DND-41 (cell line): ENCODE data around the gene AKR1C2.
"Not testable (repeated sequence)": the region's sequence is repeated elsewhere in the genome, so short reads cannot be mapped to it uniquely, and the experiment has no call there.

Source experiments
- ATAC-seq: fragments of 200-7000 bp; cut with Tn5 transposase; 3 replicates; pipeline ENCODE4 v1.9.1; 2021; ENCODE audit warnings: low read depth; ENCODE audit not compliant: insufficient read depth
- DNase-seq: peaks from one replicate; pipeline ENCODE4 v3.0.0-alpha.2; 2020
- H2AFZ ChIP-seq: 2 replicates; pipeline ENCODE4 v1.6.0; 2012; ENCODE audit warnings: low read depth, low read length
- H3K27ac ChIP-seq: 2 replicates; pipeline ENCODE4 v1.5.1; 2012; ENCODE audit warnings: low read length, inconsistent platforms
- H3K27me3 ChIP-seq: fragments of 200-600 bp; sonication (generic); 2 replicates; pipeline ENCODE4 v1.6.0; 2012; ENCODE audit warnings: low read length, mild to moderate bottlenecking, inconsistent platforms; ENCODE audit not compliant: insufficient read depth, poor library complexity
- H3K36me3 ChIP-seq: 2 replicates; pipeline ENCODE4 v1.5.1; 2012; ENCODE audit warnings: low read length, inconsistent platforms; ENCODE audit not compliant: insufficient read depth
- H3K4me1 ChIP-seq: 2 replicates; pipeline ENCODE4 v1.5.1; 2012; ENCODE audit warnings: mild to moderate bottlenecking, low read length; ENCODE audit not compliant: insufficient read depth
- H3K4me2 ChIP-seq: 2 replicates; pipeline ENCODE4 v1.6.0; 2012; ENCODE audit warnings: mild to moderate bottlenecking, moderate library complexity, low read length, inconsistent platforms; ENCODE audit not compliant: insufficient read depth
- H3K4me3 ChIP-seq, 2 experiments: fragments of 200-600 bp in 1 of 2; shearing (Covaris generic) in 1 of 2; 2 replicates each; pipeline ENCODE4 v1.5.1; 2012 to 2016; ENCODE audit warnings: inconsistent platforms in 2 of 2, low read length in 2 of 2, mild to moderate bottlenecking in 2 of 2, low read depth in 1 of 2, moderate library complexity in 1 of 2
- H3K79me2 ChIP-seq: 2 replicates; pipeline ENCODE4 v1.6.0; 2012; ENCODE audit warnings: low read length, inconsistent platforms; ENCODE audit not compliant: insufficient read depth
- H3K9ac ChIP-seq: 2 replicates; pipeline ENCODE4 v1.6.0; 2012; ENCODE audit warnings: low read depth, mild to moderate bottlenecking, inconsistent platforms, low read length, moderate library complexity
- H3K9me3 ChIP-seq: 2 replicates; pipeline ENCODE4 v1.5.1; 2012; ENCODE audit warnings: low read length, moderate library complexity, mild to moderate bottlenecking, inconsistent platforms; ENCODE audit not compliant: insufficient read depth, severe bottlenecking
- H4K20me1 ChIP-seq: 2 replicates; pipeline ENCODE4 v1.6.0; 2012; ENCODE audit warnings: low read length; ENCODE audit not compliant: insufficient read depth
- CTCF ChIP-seq: IDR thresholded peaks from 2 replicates; pipeline ENCODE4 v1.5.1; 2012; ENCODE audit warnings: borderline replicate concordance, low read length, moderate library complexity, mild to moderate bottlenecking; ENCODE audit not compliant: poor library complexity, severe bottlenecking; ENCODE audit errors: extremely low read depth
- EZH2 ChIP-seq: IDR thresholded peaks from 3 replicates; pipeline ENCODE4 v1.6.1; 2012; ENCODE audit warnings: borderline replicate concordance, low read depth, mild to moderate bottlenecking, moderate library complexity, low read length, inconsistent platforms; ENCODE audit not compliant: severe bottlenecking

Gene AKR1C2

GRCh38 chr10:4941540-4942330 is 61.9 kb downstream of the AKR1C2 start:
- TF ChIP-seq EZH2 (no peak), CTCF (no peak)
- H3K27me3 ChIP-seq, result peaks cover 14% of the 10 kb centered on the region
- no peak for ATAC-seq
- no peaks in the 10 kb centered on the region for H4K20me1 ChIP-seq
- no peak overlapping the region for H2AFZ ChIP-seq
- no peak overlapping the region for H3K4me3 ChIP-seq
- H3K9ac ChIP-seq, result no peak overlapping the region
- no peak overlapping the region for H3K4me2 ChIP-seq
- no peaks in the 10 kb centered on the region for H3K4me1 ChIP-seq
- no peaks in the 10 kb centered on the region for H3K79me2 ChIP-seq
- DNase-seq, result no peak
- H3K36me3 ChIP-seq, result no peaks in the 10 kb centered on the region
- H3K9me3 ChIP-seq, result no peaks in the 10 kb centered on the region
- no peak overlapping the region for H3K27ac ChIP-seq

GRCh38 chr10:4940909-4941308 is 62.7 kb downstream of the AKR1C2 start:
- H3K4me1 ChIP-seq, H3K4me2 ChIP-seq, H3K9ac ChIP-seq, DNase-seq, H3K36me3 ChIP-seq, H3K27ac ChIP-seq, ATAC-seq, H2AFZ ChIP-seq, H3K4me3 ChIP-seq, H3K9me3 ChIP-seq, H4K20me1 ChIP-seq, H3K79me2 ChIP-seq: not testable (repeated sequence)
- H3K27me3 ChIP-seq, result peaks cover 14% of the 10 kb centered on the region

- not testable (repeated sequence) for H3K4me1 ChIP-seq, H3K9me3 ChIP-seq, H3K4me2 ChIP-seq, ATAC-seq, H3K36me3 ChIP-seq, H3K27ac ChIP-seq, H3K79me2 ChIP-seq, H2AFZ ChIP-seq, H3K9ac ChIP-seq, H4K20me1 ChIP-seq, H3K4me3 ChIP-seq, DNase-seq
- H3K27me3 ChIP-seq, result peaks cover 14% of the 10 kb centered on the region
Measured at GRCh38 chr10:4940073-4940428, 63.6 kb downstream of the AKR1C2 start.

GRCh38 chr10:4939224-4940072 is 64.2 kb downstream of the AKR1C2 start:
- Histone ChIP-seq H3K9ac (no peak overlapping the region), H3K79me2 (no peaks in the 10 kb centered on the region), H3K4me2 (no peak overlapping the region), H4K20me1 (no peaks in the 10 kb centered on the region), H3K4me1 (no peaks in the 10 kb centered on the region), H3K27me3 (peaks cover 14% of the 10 kb centered on the region), H3K9me3 (no peaks in the 10 kb centered on the region), H3K4me3 (no peak overlapping the region), H3K27ac (no peak overlapping the region), H3K36me3 (no peaks in the 10 kb centered on the region), H2AFZ (no peak overlapping the region)
- ATAC-seq (no peak), DNase-seq (no peak)
- TF ChIP-seq CTCF (no peak), EZH2 (no peak)
